Astrocyte of the cerebellum (primary cell): Measurements from ENCODE around the gene ASCC2.

Source experiments
- DNase-seq: peaks from one replicate; pipeline ENCODE4 v3.0.0-alpha.2; 2011; ENCODE audit warnings: low read depth
- H3K4me3 ChIP-seq: 2 replicates; pipeline ENCODE4 v1.5.1; 2011; ENCODE audit warnings: mild to moderate bottlenecking, low read depth, low read length, moderate library complexity
- CTCF ChIP-seq: IDR thresholded peaks from 2 replicates; pipeline ENCODE4 v1.5.1; 2012; ENCODE audit warnings: low read length, low read depth, moderate library complexity, mild to moderate bottlenecking; ENCODE audit errors: missing control alignments
- in situ Hi-C: cut with HindIII; loops from 2 replicates; pipeline ENCODE4 v1.10.0; 2017; ENCODE audit warnings: low sequenced_read_pairs

The ASCC2 gene

GRCh38 chr22:29882716-29883044, 44.6 kb upstream of the ASCC2 start:
- no peak for DNase-seq
- peak overlapping the region; percentile 96 for H3K4me3 ChIP-seq
- in situ Hi-C loops = no loop called here
- no peak for TF ChIP-seq CTCF

- DNase-seq = no peak
- no peak overlapping the region for H3K4me3 ChIP-seq
- in situ Hi-C loops = no loop called here
- TF ChIP-seq CTCF = no peak
Measured at GRCh38 chr22:29879753-29880152, 41.7 kb upstream of the ASCC2 start.

GRCh38 chr22:29877620-29878019, 39.5 kb upstream of the ASCC2 start:
- H3K4me3 ChIP-seq = no peak overlapping the region
- peak; percentile 49 for DNase-seq
- no peak for TF ChIP-seq CTCF
- in situ Hi-C loops = no loop called here

GRCh38 chr22:29873943-29874342, 35.9 kb upstream of the ASCC2 start:
- no peak overlapping the region for H3K4me3 ChIP-seq
- in situ Hi-C loops = no loop called here
- no peak for TF ChIP-seq CTCF
- DNase-seq = no peak

GRCh38 chr22:29872989-29873388, 34.9 kb upstream of the ASCC2 start:
- H3K4me3 ChIP-seq = no peak overlapping the region
- no peak for TF ChIP-seq CTCF
- in situ Hi-C loops = no loop called here
- no peak for DNase-seq

- no peak for DNase-seq
- no peak overlapping the region for H3K4me3 ChIP-seq
- no peak for TF ChIP-seq CTCF
- in situ Hi-C loops = no loop called here
Measured at GRCh38 chr22:29872144-29872893, 34.2 kb upstream of the ASCC2 start.
